GM13977 (cell line): Measurements from ENCODE around the gene TMC1.

Experiments
- DNase-seq: peaks from one replicate; pipeline ENCODE4 v3.0.0; 2012; ENCODE audit warnings: low spot score
- CTCF ChIP-seq: IDR thresholded peaks from 2 replicates; pipeline ENCODE4 v1.5.1; 2012; ENCODE audit warnings: mild to moderate bottlenecking, control low read depth; ENCODE audit not compliant: insufficient read depth; ENCODE audit errors: extremely low read depth, missing control alignments
- in situ Hi-C: fragments of 300-500 bp; cut with MboI; formaldehyde crosslinking; loops from one replicate; pipeline ENCODE4 v1.12.0; 2022; ENCODE audit warnings: low sequenced_read_pairs, low pct_unique_long_range_greater_than_20kb, mixed read lengths, inconsistent platforms; ENCODE audit not compliant: unreplicated experiment

The TMC1 gene

GRCh38 chr9:72599874-72600534 is 78.6 kb downstream of the TMC1 start:
- DNase-seq: no peak
- TF ChIP-seq CTCF: no peak
- in situ Hi-C loops: loop anchor here (10.0 to 25.0 kb wide), 2 partner anchors 315 to 563 kb away; no protein-coding TSS in a partner anchor

- in situ Hi-C loops: no loop called here
- DNase-seq: no peak
- no peak for TF ChIP-seq CTCF
Measured at GRCh38 chr9:72600671-72601070, 79.3 kb downstream of the TMC1 start.

GRCh38 chr9:72601615-72602014 is 80.2 kb downstream of the TMC1 start:
- no peak for DNase-seq
- no peak for TF ChIP-seq CTCF
- in situ Hi-C loops: no loop called here

- DNase-seq: no peak
- in situ Hi-C loops: no loop called here
- TF ChIP-seq CTCF: no peak
Measured at GRCh38 chr9:72612449-72612848, 91.0 kb downstream of the TMC1 start.

- in situ Hi-C loops: no loop called here
- DNase-seq: no peak
- TF ChIP-seq CTCF: no peak
Measured at GRCh38 chr9:72614067-72614466, 92.7 kb downstream of the TMC1 start.

- DNase-seq: no peak
- in situ Hi-C loops: no loop called here
- TF ChIP-seq CTCF: no peak
Measured at GRCh38 chr9:72615931-72616330, 94.5 kb downstream of the TMC1 start.
